Activated B cell treated with CpG ODN at 0.5 μM for 24 hours (primary cell): ENCODE results near the gene ARRDC1. TPM values are rescaled to one million over a fixed set of nuclear protein-coding genes. Genes with fewer than 3 reads are reported as not detected.
A peak's percentile ranks its signal among the peaks of the same experiment; 100 is the strongest.

Experiments used
- ATAC-seq: fragments of 200-7000 bp; cut with Tn5 transposase; one replicate; pipeline ENCODE4 v1.10.0; 2021; ENCODE audit warnings: low read depth, mild to moderate bottlenecking, moderate library complexity
- CTCF ChIA-PET: fragments of 350-600 bp; sonication (Branson Sonifier 250); formaldehyde crosslinking; loops from one replicate; lab custom pipeline; 2021; ENCODE audit warnings: antibody characterized with exemption; lab: Charles Lee
- POLR2A ChIA-PET: fragments of 350-600 bp; sonication (Branson Sonifier 250); formaldehyde crosslinking; loops from one replicate; lab custom pipeline; 2021; ENCODE audit warnings: antibody characterized with exemption; lab: Charles Lee
- DNase-seq: peaks from one replicate; pipeline ENCODE4 v3.0.0; 2022
- H3K27ac Mint-ChIP-seq: one replicate; pipeline ENCODE4 v1.8.0; 2020; ENCODE audit warnings: mixed read lengths
- H3K27me3 Mint-ChIP-seq: one replicate; pipeline ENCODE4 v1.8.0; 2021; ENCODE audit warnings: mixed read lengths
- H3K36me3 Mint-ChIP-seq: one replicate; pipeline ENCODE4 v1.8.0; 2021; ENCODE audit warnings: low read depth, mixed read lengths
- H3K4me1 Mint-ChIP-seq: one replicate; pipeline ENCODE4 v1.8.0; 2021; ENCODE audit warnings: mixed read lengths
- H3K4me3 Mint-ChIP-seq: one replicate; pipeline ENCODE4 v1.8.0; 2020; ENCODE audit warnings: mild to moderate bottlenecking, mixed read lengths
- H3K9me3 Mint-ChIP-seq: one replicate; pipeline ENCODE4 v1.8.0; 2020; ENCODE audit warnings: mixed read lengths
- CTCF ChIP-seq: fragments of 200-600 bp; IDR thresholded peaks from one replicate; pipeline ENCODE4 v1.8.0; 2022; ENCODE audit warnings: antibody characterized with exemption, mild to moderate bottlenecking
- intact Hi-C: fragments of 100-400 bp; cut with micrococcal nuclease; formaldehyde crosslinking; loops from one replicate; pipeline ENCODE4 v1.15.1; 2024
- total RNA-seq: library from RNA; stranded (reverse); gene quantifications from 2 replicates; pipeline ENCODE4 v1.2.3, GENCODE V29; 2022

The ARRDC1 gene
- total RNA-seq, 1 donor from 2014 or later, result 58.3 TPM

- H3K9me3 Mint-ChIP-seq, result no peaks in the 10 kb centered on the region
- H3K27ac Mint-ChIP-seq, result no peak overlapping the region
- ATAC-seq (no peak), DNase-seq (no peak)
- CTCF ChIA-PET, result no interaction called here
- peak overlapping the region; percentile 52 for H3K4me3 Mint-ChIP-seq
- POLR2A ChIA-PET, result interaction anchor here (0.8 to 1.3 kb wide), 8 partner anchors 14 to 364 kb away, joined by 3 to 29 read pairs (median 6); partner anchors contain the start of genes EHMT1, MRPL41 and ZMYND19
- H3K27me3 Mint-ChIP-seq, result no peaks in the 10 kb centered on the region
- no peak for TF ChIP-seq CTCF
- intact Hi-C loops, result loop anchor here (1.0 to 2.0 kb wide), 5 partner anchors 14 to 146 kb away; partner anchors contain the start of genes DPH7, MRPL41, NSMF and ZMYND19
- H3K36me3 Mint-ChIP-seq, result no peaks in the 10 kb centered on the region
- peaks cover 17% of the 10 kb centered on the region for H3K4me1 Mint-ChIP-seq
Observed at GRCh38 chr9:137604345-137605086, 970 bp upstream of the ARRDC1 start.

GRCh38 chr9:137606005-137606621, 627 bp downstream of the ARRDC1 start:
- H3K36me3 Mint-ChIP-seq, result no peaks in the 10 kb centered on the region
- ATAC-seq, result no peak
- DNase-seq, result peak; percentile 39
- H3K4me3 Mint-ChIP-seq, result peak overlapping the region; percentile 75
- POLR2A ChIA-PET, result interaction anchor here (1.0 kb wide), 1 partner anchor 10 kb away, joined by 4 read pairs; no protein-coding TSS in a partner anchor
- H3K27me3 Mint-ChIP-seq, result no peaks in the 10 kb centered on the region
- CTCF ChIA-PET, result no interaction called here
- TF ChIP-seq CTCF, result no peak
- H3K4me1 Mint-ChIP-seq, result peaks cover 17% of the 10 kb centered on the region
- no peak overlapping the region for H3K27ac Mint-ChIP-seq
- H3K9me3 Mint-ChIP-seq, result no peaks in the 10 kb centered on the region
- intact Hi-C loops, result no loop called here

GRCh38 chr9:137606734-137607138, 1.2 kb downstream of the ARRDC1 start:
- no peak for TF ChIP-seq CTCF
- Mint-ChIP-seq H3K4me1 (peaks cover 23% of the 10 kb centered on the region), H3K9me3 (no peaks in the 10 kb centered on the region), H3K4me3 (peak overlapping the region; percentile 75), H3K36me3 (no peaks in the 10 kb centered on the region), H3K27ac (no peak overlapping the region), H3K27me3 (no peaks in the 10 kb centered on the region)
- intact Hi-C loops, result no loop called here
- ATAC-seq (no peak), DNase-seq (no peak)
- POLR2A ChIA-PET, result interaction anchor here (0.6 to 3.8 kb wide), 2 partner anchors 13 to 107 kb away, joined by 4 to 17 read pairs; partner anchors contain the start of gene EHMT1
- CTCF ChIA-PET, result no interaction called here

GRCh38 chr9:137607141-137607857, 1.8 kb downstream of the ARRDC1 start:
- Mint-ChIP-seq H3K27me3 (no peaks in the 10 kb centered on the region), H3K27ac (no peak overlapping the region), H3K4me1 (peaks cover 29% of the 10 kb centered on the region), H3K4me3 (peak overlapping the region; percentile 75), H3K36me3 (no peaks in the 10 kb centered on the region), H3K9me3 (no peaks in the 10 kb centered on the region)
- intact Hi-C loops, result no loop called here
- DNase-seq (no peak), ATAC-seq (no peak)
- ChIA-PET CTCF (no interaction called here), POLR2A (interaction anchor here (0.6 to 3.8 kb wide), 3 partner anchors 12 to 107 kb away, joined by 3 to 17 read pairs (median 4); partner anchors contain the start of genes DPH7 and EHMT1)
- TF ChIP-seq CTCF, result no peak
